SK-N-SH (cell line): ENCODE data around the gene SLC30A2. TPM values are rescaled to one million over a fixed set of nuclear protein-coding genes. Genes with fewer than 3 reads are reported as not detected.

Experiments used
- CTCF ChIA-PET: fragments of 300-600, 350-600 bp; formaldehyde crosslinking; extraction: SDS; loops from one replicate; lab custom pipeline; 2021; lab: Yijun Ruan, JAX
- POLR2A ChIA-PET: fragments of 350-600 bp; sonication (Branson Sonifier 250); formaldehyde crosslinking; extraction: SDS; loops from one replicate; lab custom pipeline; 2020; ENCODE audit warnings: antibody characterized with exemption, inconsistent platforms; lab: Yijun Ruan, JAX
- DNase-seq: peaks from one replicate; pipeline ENCODE4 v3.0.0; 2012
- H2AFZ ChIP-seq: fragments of 200-600 bp; sonication (generic); 2 replicates; pipeline ENCODE4 v1.8.1; 2016; ENCODE audit warnings: antibody characterized with exemption, mild to moderate bottlenecking, low read depth
- H3F3A ChIP-seq: fragments of 200-600 bp; sonication (generic); replicated peaks from 2 replicates; pipeline ENCODE3; 2016; ENCODE audit warnings: antibody characterized with exemption, mild to moderate bottlenecking; ENCODE audit not compliant: insufficient read depth
- H3K27ac ChIP-seq, 2 experiments: fragments of 200-500 bp in 1 of 2; fragments of 200-600 bp in 1 of 2; sonication (Bioruptor generic) in 1 of 2; sonication (generic), shearing (Covaris generic) in 1 of 2; 2 replicates each; pipeline versions ENCODE4 v1.5.1 to v1.6.1; 2014 to 2016; ENCODE audit warnings: low read depth in 2 of 2, inconsistent platforms in 1 of 2, low read length in 1 of 2, mild to moderate bottlenecking in 1 of 2, mixed read lengths in 1 of 2
- H3K27me3 ChIP-seq: fragments of 200-600 bp; sonication (generic), shearing (Covaris generic); 2 replicates; pipeline ENCODE4 v1.6.1; 2016; ENCODE audit warnings: mixed run types; ENCODE audit not compliant: insufficient read depth
- H3K36me3 ChIP-seq, 2 experiments: fragments of 200-500 bp in 1 of 2; fragments of 200-600 bp in 1 of 2; sonication (Bioruptor generic) in 1 of 2; sonication (generic) in 1 of 2; replicated peaks in 1 of 2; 2 replicates each; pipeline versions ENCODE3 to v1.5.1; 2014 to 2016; ENCODE audit warnings: low read length in 1 of 2, mild to moderate bottlenecking in 1 of 2; ENCODE audit not compliant: insufficient read depth in 2 of 2, control insufficient read depth in 1 of 2
- H3K4me1 ChIP-seq, 2 experiments: fragments of 200-500 bp in 1 of 2; fragments of 200-600 bp in 1 of 2; sonication (Bioruptor generic) in 1 of 2; sonication (generic), shearing (Covaris generic) in 1 of 2; 2 replicates each; pipeline versions ENCODE4 v1.5.1 to v1.6.1; 2014 to 2016; ENCODE audit warnings: low read depth in 1 of 2, low read length in 1 of 2, mixed run types in 1 of 2; ENCODE audit not compliant: insufficient read depth in 2 of 2, control insufficient read depth in 1 of 2
- H3K4me2 ChIP-seq: fragments of 200-600 bp; sonication (generic), shearing (Covaris generic); 2 replicates; pipeline ENCODE4 v1.6.1; 2017; ENCODE audit warnings: mixed run types
- H3K4me3 ChIP-seq, 2 experiments: fragments of 200-500 bp in 1 of 2; fragments of 200-600 bp in 1 of 2; sonication (Bioruptor generic) in 1 of 2; sonication (generic), shearing (Covaris generic) in 1 of 2; 2 replicates each; pipeline versions ENCODE4 v1.5.1 to v1.8.1; 2014 to 2016; ENCODE audit warnings: low read depth in 2 of 2, inconsistent platforms in 1 of 2, low read length in 1 of 2, mild to moderate bottlenecking in 1 of 2, mixed read lengths in 1 of 2, moderate library complexity in 1 of 2
- H3K79me2 ChIP-seq: fragments of 200-600 bp; sonication (generic); 2 replicates; pipeline ENCODE4 v1.8.1; 2017; ENCODE audit warnings: mild to moderate bottlenecking; ENCODE audit not compliant: insufficient read depth
- H3K9ac ChIP-seq: fragments of 200-600 bp; sonication (generic); 2 replicates; pipeline ENCODE4 v1.6.1; 2017; ENCODE audit warnings: mixed run types
- H3K9me2 ChIP-seq: fragments of 200-600 bp; sonication (generic); 2 replicates; pipeline ENCODE4 v1.6.1; 2017; ENCODE audit warnings: mixed run types
- H3K9me3 ChIP-seq: fragments of 200-600 bp; sonication (generic); 2 replicates; pipeline ENCODE4 v1.6.1; 2017; ENCODE audit warnings: mixed run types, mild to moderate bottlenecking, moderate library complexity
- H4K20me1 ChIP-seq: fragments of 200-600 bp; sonication (generic); 2 replicates; pipeline ENCODE4 v1.6.1; 2017; ENCODE audit warnings: mild to moderate bottlenecking, mixed run types; ENCODE audit not compliant: insufficient read depth
- ELF1 ChIP-seq: IDR thresholded peaks from 2 replicates; pipeline ENCODE4 v1.4.0; 2012
- FOSL2 ChIP-seq: IDR thresholded peaks from 2 replicates; pipeline ENCODE4 v1.4.0; 2012; ENCODE audit warnings: low read depth, mild to moderate bottlenecking, moderate library complexity, borderline replicate concordance
- FOXM1 ChIP-seq: IDR thresholded peaks from 2 replicates; pipeline ENCODE4 v1.4.0; 2012; ENCODE audit warnings: low read depth, mild to moderate bottlenecking
- NFIC ChIP-seq: IDR thresholded peaks from 2 replicates; pipeline ENCODE4 v1.4.0; 2012; ENCODE audit warnings: borderline replicate concordance
- POLR2AphosphoS5 ChIP-seq: IDR thresholded peaks from 2 replicates; pipeline ENCODE4 v1.6.1; 2012; ENCODE audit warnings: low read depth, low read length
- RCOR1 ChIP-seq: fragments of 150-350 bp; IDR thresholded peaks from 2 replicates; pipeline ENCODE4 v1.6.1; 2017; ENCODE audit warnings: antibody characterized with exemption, low read length
- TAF1 ChIP-seq: IDR thresholded peaks from 2 replicates; pipeline ENCODE4 v1.6.1; 2012; ENCODE audit warnings: low read depth, mild to moderate bottlenecking, low read length, moderate library complexity, borderline replicate concordance
- TCF12 ChIP-seq: IDR thresholded peaks from 2 replicates; pipeline ENCODE4 v1.4.0; 2012
- YY1 ChIP-seq: IDR thresholded peaks from 2 replicates; pipeline ENCODE4 v1.4.0; 2012; ENCODE audit warnings: low read depth, mild to moderate bottlenecking
- whole genome bisulfite sequencing: methylation state at CpG from one replicate; pipeline ENCODE4 v1.1.6; 2017; ENCODE audit warnings: low lambda C conversion rate; 5-methylcytosine and 5-hydroxymethylcytosine counted together
- polyA plus RNA-seq, 3 experiments: library from polyadenylated mRNA; depleted of rRNA; stranded (reverse); fragments of >200 nt; gene quantifications; 2 replicates each; pipeline ENCODE4 v1.2.3, GENCODE V29; 2012
- TF ChIP-seq, protein P1 (sequence below): IDR thresholded peaks from 2 replicates; pipeline ENCODE4 v1.4.0; 2012; ENCODE audit warnings: low read depth, borderline replicate concordance
- TF ChIP-seq, protein P2 (sequence below): fragments of 200-600 bp; sonication (generic); IDR thresholded peaks from 2 replicates; pipeline ENCODE4 v1.6.1; 2017; ENCODE audit warnings: antibody characterized with exemption, mild to moderate bottlenecking, moderate library complexity
- TF ChIP-seq, protein P3 (sequence below): IDR thresholded peaks from 2 replicates; pipeline ENCODE4 v1.4.0; 2012; ENCODE audit warnings: low read depth, borderline replicate concordance

Gene SLC30A2
- polyA plus RNA-seq, 1 of the 3 experiments (the other 2 are of a cell fraction) = not detected

DNA sequence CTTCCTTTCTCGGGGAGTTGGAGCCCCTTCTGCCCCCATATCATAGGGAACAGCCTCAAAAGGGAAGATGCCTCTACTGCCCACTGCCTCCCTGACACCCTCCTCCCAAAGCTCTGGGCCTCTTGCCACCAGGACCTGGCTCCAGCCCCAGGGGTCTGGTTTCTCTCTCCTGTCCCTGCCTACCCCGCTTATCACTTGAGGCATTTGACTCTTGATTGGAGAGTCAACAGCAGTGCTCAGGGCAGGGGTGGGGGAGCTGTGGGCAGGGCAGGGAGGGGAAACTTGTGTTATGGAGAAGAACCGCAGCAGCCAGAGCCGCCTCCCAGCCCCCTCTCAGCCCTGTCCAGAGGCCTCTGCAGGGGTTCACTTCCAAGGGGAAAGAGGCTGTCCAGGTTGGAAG is 20.9 kb upstream of the SLC30A2 start:
- H3K4me1 ChIP-seq = no peaks in the 10 kb centered on the region; a peak in 1 of 4 replicates
- H3K9me3 ChIP-seq = no peaks in the 10 kb centered on the region
- no peaks in the 10 kb centered on the region for H4K20me1 ChIP-seq
- no peaks in the 10 kb centered on the region for H3K79me2 ChIP-seq
- no peaks in the 10 kb centered on the region for H3K36me3 ChIP-seq
- H3K9ac ChIP-seq = no peak overlapping the region
- 53% methylated on average over 3 of the region's 4 CpGs for WGBS
- H2AFZ ChIP-seq = no peak overlapping the region
- no peaks in the 10 kb centered on the region for H3F3A ChIP-seq
- ChIA-PET CTCF (interaction anchor here (0.7 to 1.4 kb wide), 5 partner anchors 9 to 297 kb away, joined by 3 to 5 read pairs (median 4); no protein-coding TSS in a partner anchor), POLR2A (interaction anchor here (1.3 kb wide), 1 partner anchor 13 kb away, joined by 4 read pairs; no protein-coding TSS in a partner anchor)
- H3K9me2 ChIP-seq = no peaks in the 10 kb centered on the region
- no peak overlapping the region for H3K27ac ChIP-seq
- TF ChIP-seq TCF12 = peak; percentile 6; the same call in 1 of the 2 replicates
- TF ChIP-seq FOSL2 = no peak
- no peak for TF ChIP-seq RCOR1
- TF ChIP-seq FOXM1 = no peak
- TF ChIP-seq, protein P1, sequence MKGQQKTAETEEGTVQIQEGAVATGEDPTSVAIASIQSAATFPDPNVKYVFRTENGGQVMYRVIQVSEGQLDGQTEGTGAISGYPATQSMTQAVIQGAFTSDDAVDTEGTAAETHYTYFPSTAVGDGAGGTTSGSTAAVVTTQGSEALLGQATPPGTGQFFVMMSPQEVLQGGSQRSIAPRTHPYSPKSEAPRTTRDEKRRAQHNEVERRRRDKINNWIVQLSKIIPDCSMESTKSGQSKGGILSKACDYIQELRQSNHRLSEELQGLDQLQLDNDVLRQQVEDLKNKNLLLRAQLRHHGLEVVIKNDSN = no peak
- no peak for TF ChIP-seq NFIC
- H3K27me3 ChIP-seq = peaks cover 12% of the 10 kb centered on the region
- DNase-seq = peak; percentile 52
- no peak overlapping the region for H3K4me3 ChIP-seq
- no peak overlapping the region for H3K4me2 ChIP-seq

DNA sequence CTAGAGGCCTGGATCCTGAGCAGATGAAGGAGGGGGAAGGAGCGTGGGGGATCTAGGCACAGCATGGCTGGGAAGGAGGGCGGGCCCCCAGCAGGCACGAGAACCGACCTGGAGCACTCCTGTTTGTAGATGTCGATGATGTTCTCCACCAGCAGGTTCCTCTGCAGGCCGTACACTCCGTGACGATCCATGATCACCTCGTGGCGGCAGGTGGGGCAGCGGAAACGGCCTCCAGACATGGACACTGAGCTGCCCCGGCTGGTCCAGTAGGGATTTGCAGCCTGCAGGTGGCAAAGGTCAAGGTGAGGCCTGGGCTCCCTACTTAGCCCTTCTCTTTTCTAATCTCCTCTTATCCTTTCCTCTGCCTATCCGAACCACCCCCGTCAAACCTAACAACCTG is 20.2 kb upstream of the SLC30A2 start:
- no peak for DNase-seq
- Histone ChIP-seq H3K9me2 (no peaks in the 10 kb centered on the region), H4K20me1 (no peaks in the 10 kb centered on the region)
- POLR2A ChIA-PET = interaction anchor here (1.3 kb wide), 1 partner anchor 12 kb away, joined by 4 read pairs; no protein-coding TSS in a partner anchor
- TF ChIP-seq YY1 (no peak), ELF1 (no peak), TAF1 (no peak), POLR2AphosphoS5 (no peak)
- TF ChIP-seq, protein P2, sequence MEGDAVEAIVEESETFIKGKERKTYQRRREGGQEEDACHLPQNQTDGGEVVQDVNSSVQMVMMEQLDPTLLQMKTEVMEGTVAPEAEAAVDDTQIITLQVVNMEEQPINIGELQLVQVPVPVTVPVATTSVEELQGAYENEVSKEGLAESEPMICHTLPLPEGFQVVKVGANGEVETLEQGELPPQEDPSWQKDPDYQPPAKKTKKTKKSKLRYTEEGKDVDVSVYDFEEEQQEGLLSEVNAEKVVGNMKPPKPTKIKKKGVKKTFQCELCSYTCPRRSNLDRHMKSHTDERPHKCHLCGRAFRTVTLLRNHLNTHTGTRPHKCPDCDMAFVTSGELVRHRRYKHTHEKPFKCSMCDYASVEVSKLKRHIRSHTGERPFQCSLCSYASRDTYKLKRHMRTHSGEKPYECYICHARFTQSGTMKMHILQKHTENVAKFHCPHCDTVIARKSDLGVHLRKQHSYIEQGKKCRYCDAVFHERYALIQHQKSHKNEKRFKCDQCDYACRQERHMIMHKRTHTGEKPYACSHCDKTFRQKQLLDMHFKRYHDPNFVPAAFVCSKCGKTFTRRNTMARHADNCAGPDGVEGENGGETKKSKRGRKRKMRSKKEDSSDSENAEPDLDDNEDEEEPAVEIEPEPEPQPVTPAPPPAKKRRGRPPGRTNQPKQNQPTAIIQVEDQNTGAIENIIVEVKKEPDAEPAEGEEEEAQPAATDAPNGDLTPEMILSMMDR = no peak
- TF ChIP-seq, protein P3, sequence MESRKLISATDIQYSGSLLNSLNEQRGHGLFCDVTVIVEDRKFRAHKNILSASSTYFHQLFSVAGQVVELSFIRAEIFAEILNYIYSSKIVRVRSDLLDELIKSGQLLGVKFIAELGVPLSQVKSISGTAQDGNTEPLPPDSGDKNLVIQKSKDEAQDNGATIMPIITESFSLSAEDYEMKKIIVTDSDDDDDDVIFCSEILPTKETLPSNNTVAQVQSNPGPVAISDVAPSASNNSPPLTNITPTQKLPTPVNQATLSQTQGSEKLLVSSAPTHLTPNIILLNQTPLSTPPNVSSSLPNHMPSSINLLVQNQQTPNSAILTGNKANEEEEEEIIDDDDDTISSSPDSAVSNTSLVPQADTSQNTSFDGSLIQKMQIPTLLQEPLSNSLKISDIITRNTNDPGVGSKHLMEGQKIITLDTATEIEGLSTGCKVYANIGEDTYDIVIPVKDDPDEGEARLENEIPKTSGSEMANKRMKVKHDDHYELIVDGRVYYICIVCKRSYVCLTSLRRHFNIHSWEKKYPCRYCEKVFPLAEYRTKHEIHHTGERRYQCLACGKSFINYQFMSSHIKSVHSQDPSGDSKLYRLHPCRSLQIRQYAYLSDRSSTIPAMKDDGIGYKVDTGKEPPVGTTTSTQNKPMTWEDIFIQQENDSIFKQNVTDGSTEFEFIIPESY = no peak
- TF ChIP-seq, all 33 proteins: peak for 0
- WGBS = 68% methylated on average over 11 of the region's 15 CpGs
- Histone ChIP-seq H3K4me2 (no peak overlapping the region), H3F3A (no peaks in the 10 kb centered on the region), H3K9ac (no peak overlapping the region), H3K9me3 (no peaks in the 10 kb centered on the region), H3K79me2 (no peaks in the 10 kb centered on the region), H3K36me3 (no peaks in the 10 kb centered on the region), H3K4me1 (no peaks in the 10 kb centered on the region; a peak in 1 of 4 replicates), H3K27ac (no peak overlapping the region), H3K4me3 (no peak overlapping the region), H3K27me3 (peaks cover 10% of the 10 kb centered on the region), H2AFZ (no peak overlapping the region)
- CTCF ChIA-PET = interaction anchor here (1.1 to 1.6 kb wide), 2 partner anchors 30 to 298 kb away, joined by 3 to 4 read pairs; no protein-coding TSS in a partner anchor
